Endothelial cell of umbilical vein (primary cell): Measurements from ENCODE around the gene RAB1B. TPM values are rescaled to one million over a fixed set of nuclear protein-coding genes. Genes with fewer than 3 reads are reported as not detected.

Experiments used
- BruUV-seq: library from RNA; stranded (reverse); fragments of 400-500 nt; replicated peaks from 2 replicates; lab custom pipeline; 2021; lab: Mats Ljungman, UMichigan
- CTCF ChIA-PET: fragments of 300-600, 350-600 bp; sonication (Branson Sonifier 250); formaldehyde crosslinking; loops from one replicate; lab custom pipeline; 2021; ENCODE audit warnings: antibody characterized with exemption, inconsistent platforms; lab: Charles Lee
- POLR2A ChIA-PET: fragments of 300-600, 350-600 bp; sonication (Branson Sonifier 250); formaldehyde crosslinking; loops from one replicate; lab custom pipeline; 2021; ENCODE audit warnings: antibody characterized with exemption, inconsistent platforms; lab: Charles Lee
- DNase-seq: peaks from one replicate; pipeline ENCODE4 v3.0.0-alpha.2; 2011; ENCODE audit warnings: low read depth, low spot score
- FAIRE-seq: peaks from 2 replicates; lab custom pipeline; 2011; peaks lifted over from hg19 to GRCh38; lab: Jason Lieb, UNC
- H2AFZ ChIP-seq: 2 replicates; pipeline ENCODE4 v1.6.0; 2012; ENCODE audit warnings: low read depth, low read length, control low read depth, inconsistent platforms
- H3K27ac ChIP-seq: 2 replicates; pipeline ENCODE4 v1.5.1; 2011; ENCODE audit warnings: low read depth, mild to moderate bottlenecking, control low read depth, low read length, moderate library complexity; ENCODE audit not compliant: insufficient read depth
- H3K27me3 ChIP-seq, 2 experiments: 2 replicates each; pipeline versions ENCODE4 v1.6.0 to v1.6.1; 2011; ENCODE audit warnings: low read length in 2 of 2, mixed read lengths in 1 of 2; ENCODE audit not compliant: control insufficient read depth in 2 of 2, insufficient read depth in 2 of 2
- H3K36me3 ChIP-seq, 2 experiments: 2 replicates in 1 of 2; 3 replicates in 1 of 2; pipeline ENCODE4 v1.5.1; 2011; ENCODE audit warnings: low read length in 2 of 2, mild to moderate bottlenecking in 1 of 2, moderate library complexity in 1 of 2; ENCODE audit not compliant: control insufficient read depth in 2 of 2, insufficient read depth in 2 of 2; ENCODE audit errors: extremely low read depth in 1 of 2
- H3K4me1 ChIP-seq: 3 replicates; pipeline ENCODE4 v1.5.1; 2011; ENCODE audit warnings: mild to moderate bottlenecking, low read length; ENCODE audit not compliant: control insufficient read depth, insufficient read depth; ENCODE audit errors: extremely low read depth
- H3K4me2 ChIP-seq: 2 replicates; pipeline ENCODE4 v1.6.1; 2011; ENCODE audit warnings: low read length, control low read depth, mixed read lengths; ENCODE audit not compliant: insufficient read depth
- H3K4me3 ChIP-seq, 3 experiments: fragments of 200-600 bp in 1 of 3; sonication (generic), shearing (Covaris generic) in 1 of 3; replicated peaks in 1 of 3; 2 replicates each; pipeline ENCODE4 v1.5.1; 2011 to 2016; ENCODE audit warnings: control low read depth in 3 of 3, low read length in 3 of 3, mild to moderate bottlenecking in 2 of 3, inconsistent platforms in 1 of 3, low read depth in 1 of 3, moderate library complexity in 1 of 3; ENCODE audit not compliant: insufficient read depth in 1 of 3
- H3K79me2 ChIP-seq: 2 replicates; pipeline ENCODE4 v1.6.0; 2012; ENCODE audit warnings: low read length, inconsistent platforms; ENCODE audit not compliant: control insufficient read depth, insufficient read depth
- H3K9ac ChIP-seq: replicated peaks from 2 replicates; pipeline ENCODE3; 2011; ENCODE audit warnings: low read length, control low read depth; ENCODE audit not compliant: insufficient read depth; ENCODE audit errors: extremely low read depth
- H3K9me1 ChIP-seq: replicated peaks from 3 replicates; pipeline ENCODE4 v1.6.0; 2011; ENCODE audit warnings: mild to moderate bottlenecking, low read length; ENCODE audit not compliant: control insufficient read depth, insufficient read depth; ENCODE audit errors: extremely low read depth
- H3K9me3 ChIP-seq: replicated peaks from 2 replicates; pipeline ENCODE4 v1.5.1; 2012; ENCODE audit warnings: low read length, inconsistent platforms; ENCODE audit not compliant: control insufficient read depth, insufficient read depth
- H4K20me1 ChIP-seq: replicated peaks from 2 replicates; pipeline ENCODE3; 2011; ENCODE audit warnings: mild to moderate bottlenecking, low read length; ENCODE audit not compliant: control insufficient read depth, insufficient read depth; ENCODE audit errors: extremely low read depth
- CTCF ChIP-seq, 2 donors: IDR thresholded peaks; 1 replicate in 1 of 2; 2 replicates in 1 of 2; pipeline ENCODE4 v1.5.1; 2011; ENCODE audit warnings: low read length in 2 of 2, mild to moderate bottlenecking in 2 of 2, moderate library complexity in 2 of 2, control low read depth in 1 of 2, inconsistent platforms in 1 of 2, low read depth in 1 of 2; ENCODE audit not compliant: insufficient read depth in 1 of 2; ENCODE audit errors: extremely low read depth in 1 of 2
- EZH2 ChIP-seq: IDR thresholded peaks from 2 replicates; pipeline ENCODE4 v1.6.1; 2012; ENCODE audit warnings: borderline replicate concordance, low read depth, mild to moderate bottlenecking, moderate library complexity, low read length, inconsistent platforms; ENCODE audit not compliant: severe bottlenecking
- FOS ChIP-seq: IDR thresholded peaks from 2 replicates; pipeline ENCODE4 v1.6.1; 2011; ENCODE audit warnings: mild to moderate bottlenecking, low read length, moderate library complexity, borderline replicate concordance; ENCODE audit not compliant: insufficient read depth
- GATA2 ChIP-seq: IDR thresholded peaks from 2 replicates; pipeline ENCODE4 v1.7.0; 2011; ENCODE audit warnings: low read depth, mild to moderate bottlenecking, moderate library complexity, mixed read lengths, low read length; ENCODE audit not compliant: insufficient read length, insufficient read depth
- JUN ChIP-seq: IDR thresholded peaks from 2 replicates; pipeline ENCODE4 v1.6.1; 2011; ENCODE audit warnings: borderline replicate concordance, low read depth; ENCODE audit not compliant: insufficient read length, insufficient read depth
- MYC ChIP-seq: IDR thresholded peaks from one replicate; pipeline ENCODE4 v1.6.1; 2011; ENCODE audit warnings: mild to moderate bottlenecking, low read depth, low read length
- POLR2A ChIP-seq: IDR thresholded peaks from 2 replicates; pipeline ENCODE4 v1.6.1; 2012; ENCODE audit warnings: low read depth, mild to moderate bottlenecking, control low read depth, low read length
- POLR2AphosphoS5 ChIP-seq: IDR thresholded peaks from 2 replicates; pipeline ENCODE4 v1.6.1; 2012; ENCODE audit warnings: low read depth, mild to moderate bottlenecking, control low read depth, low read length, moderate library complexity; ENCODE audit not compliant: insufficient read depth
- dilution Hi-C: fragments of 300-500 bp; cut with MboI; formaldehyde crosslinking; loops from one replicate; pipeline ENCODE4 v1.15.0; 2019; ENCODE audit warnings: low sequenced_read_pairs; ENCODE audit not compliant: extremely low pct_ligation_motif_present
- intact Hi-C: fragments of 100-400 bp; cut with micrococcal nuclease; formaldehyde crosslinking; loops from one replicate; pipeline ENCODE4 v1.10.0; 2022
- polyA plus RNA-seq, 4 experiments: library from polyadenylated mRNA; depleted of rRNA in 3 of 4; stranded (reverse) in 3 of 4; unstranded in 1 of 4; fragments of >200 nt; gene quantifications; 2 replicates each; pipeline versions ENCODE4 v1.2.1 to v1.2.3, GENCODE V29; 2011 to 2012; ENCODE audit warnings: missing spikeins in 1 of 4
- total RNA-seq: library from RNA; stranded (reverse); gene quantifications from 2 replicates; pipeline ENCODE4 v1.2.3, GENCODE V29; 2021
- TF ChIP-seq, protein P1 (sequence below): IDR thresholded peaks from 2 replicates; pipeline ENCODE4 v1.6.1; 2011; ENCODE audit not compliant: insufficient read depth, insufficient read length

The RAB1B gene
- total and polyA plus RNA-seq, 2 donors (not counting 3 experiments of a cell fraction or from before 2014, with no cell fraction given): 171 to 383 TPM

GRCh38 chr11:66277471-66278362 lies 9.3 kb downstream of the RAB1B start, which contains the start of gene CNIH2:
TSS of gene CNIH2 (plus strand) at chr11:66278175. CDS start at chr11:66278457, 282 bp downstream.
- no peaks in the 10 kb centered on the region for H3K9me3 ChIP-seq
- H3K4me1 ChIP-seq: no peaks in the 10 kb centered on the region
- H3K9me1 ChIP-seq: no peaks in the 10 kb centered on the region
- intact Hi-C loops (no loop called here), dilution Hi-C loops (no loop called here)
- POLR2A ChIA-PET: no interaction called here
- TF ChIP-seq FOS (no peak), GATA2 (no peak), POLR2AphosphoS5 (peak; percentile 60), EZH2 (no peak), POLR2A (peak; percentile 28), JUN (no peak), MYC (no peak), CTCF (IDR thresholded peaks at IDR 0.05; ENCODE audit: extremely low read depth in 1 of 2, insufficient read depth in 1 of 2, low read depth in 1 of 2, low read length in 2 of 2) (no peak)
- TF ChIP-seq, protein P1, sequence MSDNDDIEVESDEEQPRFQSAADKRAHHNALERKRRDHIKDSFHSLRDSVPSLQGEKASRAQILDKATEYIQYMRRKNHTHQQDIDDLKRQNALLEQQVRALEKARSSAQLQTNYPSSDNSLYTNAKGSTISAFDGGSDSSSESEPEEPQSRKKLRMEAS: no peak
- CTCF ChIA-PET: no interaction called here
- H3K4me2 ChIP-seq: no peak within 1 kb of the TSS
- H3K9ac ChIP-seq: no peak within 1 kb of the TSS
- H3K79me2 ChIP-seq: no peaks in the 10 kb centered on the region
- H3K27me3 ChIP-seq: peaks cover 0 to 4% of the 10 kb centered on the region in 2 experiments
- FAIRE-seq (no peak), DNase-seq (no peak)
- no peak within 1 kb of the TSS for H3K4me3 ChIP-seq
- peaks cover 8 to 29% of the 10 kb centered on the region in 2 experiments for H3K36me3 ChIP-seq
- no TSS peak for BruUV-seq
- H4K20me1 ChIP-seq: no peaks in the 10 kb centered on the region
- no peak within 1 kb of the TSS for H2AFZ ChIP-seq
- H3K27ac ChIP-seq: no peak within 1 kb of the TSS
